GM18870 (cell line): ENCODE data around the gene PZP.
"Not testable (repeated sequence)": the region's sequence is repeated elsewhere in the genome, so short reads cannot be mapped to it uniquely, and the experiment has no call there.

Source experiments
- ATAC-seq: cut with Tn5 transposase; IDR thresholded peaks from one replicate; pipeline ENCODE4 v1.9.1; 2021; ENCODE audit warnings: moderate library complexity; ENCODE audit not compliant: unreplicated experiment

The PZP gene

GRCh38 chr12:9208229-9208628, at the start of gene PZP:
Gene PZP, minus strand, starts transcription at chr12:9208395. Its CDS starts 54 bp downstream, at chr12:9208341.
- ATAC-seq, result no peak

- no peak for ATAC-seq
These were observed 48.7 kb upstream of the PZP start for GRCh38 chr12:9256758-9257405.

GRCh38 chr12:9256341-9256740, 48.1 kb upstream of the PZP start:
- no peak for ATAC-seq

GRCh38 chr12:9255837-9256236, 47.6 kb upstream of the PZP start:
- no peak for ATAC-seq

- no peak for ATAC-seq
These were observed 45.3 kb upstream of the PZP start for GRCh38 chr12:9253464-9253863.

- not testable (repeated sequence) for ATAC-seq
These were observed 44.6 kb upstream of the PZP start for GRCh38 chr12:9252791-9253190.

GRCh38 chr12:9252256-9252655, 44.1 kb upstream of the PZP start:
- no peak for ATAC-seq

GRCh38 chr12:9248435-9248834, 40.2 kb upstream of the PZP start:
- no peak for ATAC-seq

- peak; percentile 60 for ATAC-seq
These were observed 36.7 kb upstream of the PZP start for GRCh38 chr12:9244894-9245293.

- no peak for ATAC-seq
These were observed 35.9 kb upstream of the PZP start for GRCh38 chr12:9243999-9244649.

- no peak for ATAC-seq
These were observed 33.1 kb upstream of the PZP start for GRCh38 chr12:9241301-9241700.

- ATAC-seq, result no peak
These were observed 32.6 kb upstream of the PZP start for GRCh38 chr12:9240776-9241175.

- ATAC-seq, result not testable (repeated sequence)
These were observed 31.9 kb upstream of the PZP start for GRCh38 chr12:9240004-9240635.

GRCh38 chr12:9237286-9237685, 29.1 kb upstream of the PZP start:
- no peak for ATAC-seq

GRCh38 chr12:9235519-9235918, 27.3 kb upstream of the PZP start:
- ATAC-seq, result no peak

- ATAC-seq, result no peak
These were observed 19.8 kb upstream of the PZP start for GRCh38 chr12:9227950-9228349.

GRCh38 chr12:9223830-9224229, 15.6 kb upstream of the PZP start:
- no peak for ATAC-seq

GRCh38 chr12:9221483-9221882, 13.3 kb upstream of the PZP start:
- no peak for ATAC-seq

GRCh38 chr12:9221011-9221410, 12.8 kb upstream of the PZP start:
- not testable (repeated sequence) for ATAC-seq

GRCh38 chr12:9214534-9214933, 6.3 kb upstream of the PZP start:
- no peak for ATAC-seq

- no peak for ATAC-seq
These were observed 3.5 kb upstream of the PZP start for GRCh38 chr12:9211687-9212086.

- no peak for ATAC-seq
These were observed 3.8 kb downstream of the PZP start for GRCh38 chr12:9204380-9204779.
